GM12872 (cell line): ENCODE results near the gene TMEM272.

Experiments used
- CTCF ChIP-seq: IDR thresholded peaks from 3 replicates; pipeline ENCODE4 v1.5.1; 2011; ENCODE audit warnings: low read depth, mild to moderate bottlenecking, low read length, moderate library complexity; ENCODE audit not compliant: insufficient read depth

Gene TMEM272

GRCh38 chr13:51794964-51795363 is 50.0 kb downstream of the TMEM272 start:
- TF ChIP-seq CTCF, result no peak

- no peak for TF ChIP-seq CTCF
Measured at GRCh38 chr13:51793570-51794271, 51.3 kb downstream of the TMEM272 start.

- no peak for TF ChIP-seq CTCF
Measured at GRCh38 chr13:51786425-51787265, 58.3 kb downstream of the TMEM272 start.

- no peak for TF ChIP-seq CTCF
Measured at GRCh38 chr13:51785712-51786424, 59.1 kb downstream of the TMEM272 start.

GRCh38 chr13:51784097-51784496 is 60.9 kb downstream of the TMEM272 start:
- no peak for TF ChIP-seq CTCF

- no peak for TF ChIP-seq CTCF
Measured at GRCh38 chr13:51783428-51784094, 61.4 kb downstream of the TMEM272 start.

GRCh38 chr13:51782026-51782710 is 62.8 kb downstream of the TMEM272 start:
- no peak for TF ChIP-seq CTCF
